Colon (tissue), 2 donors: ENCODE results near the gene ACD.

Source experiments
- FAIRE-seq: peaks from 2 replicates; lab custom pipeline; 2012; peaks lifted over from hg19 to GRCh38; lab: Jason Lieb, UNC
- donor health status: control.
- donor health status: control.

ACD gene

DNA sequence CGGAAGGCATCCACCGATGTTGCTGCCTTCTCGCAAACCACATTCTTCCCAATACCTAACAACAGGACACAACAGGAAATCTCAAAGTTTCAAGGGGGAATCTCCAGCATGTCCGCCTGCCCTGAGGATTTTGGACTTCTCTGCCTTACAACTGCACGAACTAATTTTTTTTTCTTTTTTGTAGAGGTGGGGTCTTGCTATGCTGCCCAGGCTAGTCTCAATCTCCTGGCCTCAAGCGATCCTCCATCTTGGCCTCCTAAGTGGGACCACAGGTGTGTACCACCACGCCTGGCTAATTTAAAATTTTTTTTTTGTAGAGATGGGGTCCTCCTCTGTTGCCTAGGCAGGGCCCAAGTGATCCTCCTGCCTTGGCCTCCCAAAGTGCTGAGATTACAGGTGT is 15.9 kb upstream of the ACD start:
- FAIRE-seq, result no peak

- FAIRE-seq, result no peak
Measured at GRCh38 chr16:67675579-67675935, 15.5 kb upstream of the ACD start.

- FAIRE-seq, result no peak
Measured at GRCh38 chr16:67674851-67675578, 15.0 kb upstream of the ACD start.

DNA sequence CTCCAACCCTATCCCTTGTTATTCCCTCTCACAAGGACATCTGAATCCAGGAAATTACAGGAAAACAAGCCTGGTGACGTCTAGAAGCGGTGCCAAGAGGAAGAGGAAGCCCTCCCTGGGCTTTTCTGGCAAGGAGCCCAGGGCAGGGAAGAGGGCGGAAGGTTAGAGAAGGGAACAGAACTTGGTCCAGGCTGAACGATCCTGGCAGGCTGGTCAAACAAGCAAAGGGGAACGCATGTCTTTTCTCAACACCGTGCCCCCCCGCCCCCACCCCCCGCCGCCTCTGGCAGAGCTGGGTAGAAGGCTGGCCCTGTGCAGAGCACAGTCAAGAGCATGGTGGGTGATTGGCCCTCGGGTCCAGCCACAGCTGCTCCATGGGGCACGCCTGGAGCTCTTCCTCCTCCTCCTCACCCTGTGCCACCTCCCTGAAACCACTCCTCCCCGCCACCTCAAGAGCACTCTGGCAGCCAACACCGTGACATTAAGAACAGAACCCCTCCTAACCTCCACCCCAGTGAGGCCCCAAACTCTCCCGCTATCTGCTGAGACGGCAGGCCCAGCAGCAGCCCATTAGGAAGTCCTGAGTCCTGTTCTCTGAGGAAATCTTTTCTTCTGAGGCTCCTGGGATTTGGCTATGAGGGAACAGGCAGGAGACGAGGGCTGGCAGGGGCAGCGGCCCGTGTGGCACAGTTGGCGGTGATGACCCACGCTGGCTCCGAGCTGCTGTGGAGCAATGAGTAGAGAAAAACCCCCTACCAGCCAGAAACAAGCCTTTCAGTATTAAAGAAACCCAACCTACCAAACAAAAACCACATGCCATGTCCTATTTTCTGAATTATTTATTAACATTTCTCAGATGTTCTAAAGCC is 13.9 kb upstream of the ACD start:
- FAIRE-seq, result no peak

GRCh38 chr16:67672739-67673662 is 12.9 kb upstream of the ACD start:
- FAIRE-seq, result no peak

GRCh38 chr16:67672306-67672705 is 12.2 kb upstream of the ACD start:
- FAIRE-seq, result no peak

DNA sequence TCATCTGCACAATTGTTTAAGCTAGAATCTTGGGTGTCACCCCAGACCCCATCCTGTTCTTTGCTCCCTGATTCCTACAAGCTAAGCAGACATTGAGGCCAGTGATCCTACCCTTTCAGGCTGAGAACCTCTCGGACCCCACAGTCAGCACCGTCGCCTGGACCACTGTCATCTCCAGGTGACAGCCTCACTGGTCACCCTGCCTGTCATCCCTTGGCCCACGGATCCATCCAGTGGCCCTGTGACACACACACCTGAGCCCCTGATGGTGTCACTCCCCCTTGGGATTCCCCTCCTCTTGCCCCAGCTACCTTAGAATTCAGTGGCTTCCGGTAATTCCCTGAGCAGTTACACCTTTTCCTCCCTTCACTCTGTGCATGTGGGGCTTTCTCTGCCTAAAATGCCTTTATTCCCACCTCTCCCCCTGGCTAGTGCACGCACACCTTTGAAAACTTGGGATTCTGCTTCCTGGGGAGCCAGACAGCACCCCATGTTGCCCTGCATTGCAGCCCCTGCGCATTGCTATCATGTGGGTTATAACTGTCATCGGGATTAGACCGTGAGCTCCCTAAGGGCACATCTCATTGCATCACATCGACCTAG is 9.5 kb upstream of the ACD start:
- no peak for FAIRE-seq

DNA sequence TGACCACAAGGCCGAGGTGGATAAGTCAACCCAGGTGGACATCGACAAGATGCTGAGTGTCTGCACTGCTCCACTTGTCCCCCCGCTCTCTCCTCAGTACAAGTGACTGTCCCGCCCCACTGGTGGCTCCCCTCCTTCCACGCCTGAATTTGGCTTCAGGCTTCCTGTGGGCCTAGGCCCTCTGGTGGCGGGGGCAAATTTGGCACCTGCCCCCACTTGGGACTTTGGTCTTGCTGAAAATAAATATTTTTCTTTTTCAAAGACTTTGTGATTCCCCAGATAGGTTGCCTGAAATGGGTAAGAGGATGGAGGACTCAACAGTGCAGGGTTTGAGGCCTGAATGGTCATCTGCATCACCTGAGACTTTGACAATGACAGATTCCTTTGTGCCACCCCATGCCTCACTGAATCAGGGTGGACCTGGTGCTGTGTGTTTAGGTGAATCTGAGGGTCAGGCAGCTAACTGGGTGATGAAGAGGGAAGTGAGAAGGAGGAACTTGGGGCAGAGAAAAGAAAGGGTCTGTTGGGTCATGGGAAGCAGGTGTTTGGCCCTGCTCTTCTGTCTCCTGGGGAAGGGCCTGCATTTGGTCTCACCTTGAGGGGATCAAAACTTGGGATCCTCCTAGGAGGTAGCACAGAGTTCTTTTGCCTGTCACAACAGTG is 8.6 kb upstream of the ACD start:
- no peak for FAIRE-seq

DNA sequence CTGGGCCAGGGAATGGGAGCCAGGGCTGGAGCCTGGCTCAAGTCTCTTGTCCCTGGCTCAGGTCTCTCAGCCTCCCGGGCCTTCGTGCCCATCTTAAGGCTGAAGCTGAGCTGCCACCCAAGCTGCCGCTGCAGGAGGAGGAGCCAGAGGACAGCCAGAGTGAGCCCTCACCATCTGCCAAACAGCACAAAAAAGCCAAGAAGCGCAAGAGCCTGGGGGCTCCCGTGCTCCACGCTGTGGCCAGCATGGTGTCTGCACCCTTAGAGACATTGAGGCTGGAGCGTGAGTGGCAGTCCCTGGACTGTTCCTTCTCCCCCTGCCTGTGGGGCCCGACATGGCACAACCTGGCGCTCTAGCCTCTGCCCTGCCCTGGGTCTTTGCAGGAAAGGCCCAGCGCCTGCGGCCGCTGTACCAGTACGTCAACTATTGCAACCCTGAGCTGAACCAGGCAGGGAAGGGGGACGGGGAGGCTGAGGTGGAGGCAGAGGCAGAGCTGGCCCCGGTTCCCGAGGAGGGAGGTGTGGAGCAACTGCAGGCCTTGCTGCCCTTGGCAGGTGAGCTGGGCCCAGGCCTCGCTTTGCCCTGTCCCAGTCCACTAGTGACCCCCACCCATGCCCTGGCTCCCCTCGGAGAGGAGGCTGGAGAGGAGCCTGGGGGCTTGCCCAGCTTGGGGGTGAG is 7.9 kb upstream of the ACD start:
- FAIRE-seq, result no peak

DNA sequence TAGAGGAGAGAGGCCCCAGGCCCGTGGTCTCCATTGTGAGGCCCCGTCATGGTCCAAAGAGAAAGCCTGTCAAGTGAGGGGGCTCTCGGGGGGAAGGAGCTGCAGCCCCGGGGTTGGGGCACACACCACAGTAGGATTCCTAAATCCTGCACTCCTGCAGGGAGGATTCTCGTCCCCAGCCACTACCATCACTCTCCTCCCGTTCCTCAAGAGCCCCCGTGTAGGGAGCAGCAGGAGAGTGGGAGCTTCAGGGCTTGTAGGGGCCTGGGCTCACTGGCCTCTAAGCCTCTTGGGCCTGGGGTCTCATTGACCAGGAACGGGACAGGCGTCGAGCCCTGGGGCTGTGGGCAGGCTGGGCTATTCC is 7.4 kb upstream of the ACD start:
- FAIRE-seq, result no peak

DNA sequence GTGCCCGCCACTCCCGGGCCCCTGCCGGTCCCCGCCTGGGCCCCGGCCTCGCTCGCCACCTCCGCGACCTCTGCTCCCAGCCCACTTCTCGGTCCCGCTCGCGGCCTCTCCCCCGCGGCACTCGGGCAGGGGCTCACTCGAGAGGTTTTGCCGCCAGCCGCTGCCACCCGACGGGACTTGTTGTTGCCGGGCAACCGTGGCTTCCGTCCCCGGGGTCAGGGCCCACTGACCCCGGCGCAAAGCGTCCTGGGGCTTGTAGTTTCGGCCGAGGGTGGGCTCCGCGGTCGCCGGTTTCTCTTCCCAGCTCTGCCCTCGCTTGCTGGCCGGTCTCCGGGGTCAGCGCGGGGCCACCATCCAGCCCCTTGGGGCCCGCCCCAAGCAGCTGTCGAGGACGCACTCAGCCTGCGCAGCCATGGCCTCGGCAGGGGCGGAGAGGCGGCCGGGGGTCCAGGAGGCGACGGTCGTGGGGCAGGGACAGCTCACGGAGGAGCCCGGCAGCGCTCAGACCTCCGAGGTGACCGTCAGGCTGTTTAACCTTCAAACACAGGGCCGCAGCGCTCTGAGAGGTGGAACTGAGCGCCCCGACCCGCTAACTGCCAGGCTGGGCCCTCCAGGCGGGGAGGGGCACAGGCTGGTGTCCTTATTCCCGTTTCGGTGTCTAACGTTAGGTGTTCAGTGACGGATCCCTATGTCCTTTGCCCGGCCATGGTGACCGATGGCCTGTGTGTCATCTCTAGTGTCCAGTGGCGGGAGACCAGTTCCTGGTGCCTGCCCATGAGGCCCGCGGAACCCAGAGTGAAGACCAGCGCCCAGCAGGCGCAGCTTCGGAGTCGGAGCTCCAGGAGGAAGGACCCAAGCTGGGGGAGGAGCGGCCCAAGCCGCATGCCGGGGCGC is 6.7 kb upstream of the ACD start, which contains the start of the genes C16orf86 and ENKD1:
Gene C16orf86 (plus strand): TSS at position 256 of the 894 bp plus-strand sequence. CDS start 157 bp downstream, at position 413.
Gene ENKD1 (minus strand): TSS at position 192 of the 894 bp plus-strand sequence. CDS start 308 bp downstream, outside the sequence.
- no peak for FAIRE-seq

GRCh38 chr16:67666032-67666551 is 6.0 kb upstream of the ACD start:
- FAIRE-seq, result no peak

GRCh38 chr16:67665598-67665997 is 5.5 kb upstream of the ACD start:
- no peak for FAIRE-seq

- no peak for FAIRE-seq
Measured at GRCh38 chr16:67664871-67665270, 4.8 kb upstream of the ACD start.

GRCh38 chr16:67664258-67664657 is 4.2 kb upstream of the ACD start:
- FAIRE-seq, result no peak

DNA sequence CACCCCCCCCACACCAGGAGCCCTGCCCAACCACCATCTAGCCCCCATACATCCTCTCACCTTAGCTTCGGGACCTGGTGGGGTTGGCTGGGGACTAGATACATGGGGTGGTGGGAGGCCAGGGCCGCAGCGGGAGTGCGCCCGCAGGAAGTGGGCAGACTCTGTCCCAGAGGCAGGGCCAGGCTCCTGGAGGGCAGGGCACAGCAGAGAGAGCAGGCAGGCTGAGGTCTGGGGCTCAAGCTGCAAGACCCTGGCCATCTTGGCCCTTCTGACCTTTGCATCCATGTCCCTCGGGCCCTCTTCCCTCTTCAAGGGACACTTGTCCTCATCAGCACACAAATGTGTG is 3.8 kb upstream of the ACD start:
- FAIRE-seq, result no peak

DNA sequence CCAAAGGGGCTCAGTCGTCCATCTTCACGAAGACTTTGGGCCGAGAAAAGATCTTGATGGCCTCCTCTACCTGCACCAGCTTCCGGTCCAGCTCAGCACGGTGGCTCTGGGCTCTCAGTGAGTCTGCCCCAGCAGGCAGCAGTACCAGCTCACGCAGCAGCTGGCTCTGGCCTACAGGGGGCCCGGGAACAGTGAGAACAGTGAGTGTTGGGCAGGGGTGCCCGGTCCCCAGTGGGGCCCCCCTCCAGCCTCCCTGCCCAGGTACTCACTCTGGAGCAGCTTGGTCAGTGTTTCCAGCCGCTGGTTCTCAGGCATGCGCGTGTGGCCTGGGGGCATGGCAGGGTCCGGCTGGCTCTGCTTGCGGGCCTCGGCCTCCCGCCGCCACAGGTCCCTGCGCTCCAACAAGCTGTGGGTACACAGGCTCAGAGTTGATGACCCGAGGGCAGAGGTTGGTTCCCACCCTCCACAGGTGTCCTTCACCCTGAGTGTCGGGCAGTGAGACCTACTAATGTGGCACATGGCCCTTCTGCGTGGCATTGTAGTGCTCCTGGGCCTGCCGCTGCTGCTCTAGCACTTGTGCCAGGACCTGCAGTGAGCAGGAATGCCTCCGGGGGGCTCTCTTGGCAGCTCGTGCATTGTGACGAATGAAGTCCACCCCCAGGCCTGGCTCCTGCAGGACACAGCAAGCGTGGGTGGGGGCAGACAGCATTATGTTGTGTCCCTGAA is 3.3 kb upstream of the ACD start:
- FAIRE-seq, result no peak

- no peak for FAIRE-seq
Measured at GRCh38 chr16:67662653-67663010, 2.6 kb upstream of the ACD start.
